Cerebellar cortex (tissue), 1 donor: ENCODE data around the gene RBKS.
"Not testable (repeated sequence)": the region's sequence is repeated elsewhere in the genome, so short reads cannot be mapped to it uniquely, and the experiment has no call there.

Source experiments
- DNase-seq: peaks from one replicate; pipeline ENCODE4 v3.0.0-alpha.2; 2015; ENCODE audit warnings: low spot score

Gene RBKS

DNA sequence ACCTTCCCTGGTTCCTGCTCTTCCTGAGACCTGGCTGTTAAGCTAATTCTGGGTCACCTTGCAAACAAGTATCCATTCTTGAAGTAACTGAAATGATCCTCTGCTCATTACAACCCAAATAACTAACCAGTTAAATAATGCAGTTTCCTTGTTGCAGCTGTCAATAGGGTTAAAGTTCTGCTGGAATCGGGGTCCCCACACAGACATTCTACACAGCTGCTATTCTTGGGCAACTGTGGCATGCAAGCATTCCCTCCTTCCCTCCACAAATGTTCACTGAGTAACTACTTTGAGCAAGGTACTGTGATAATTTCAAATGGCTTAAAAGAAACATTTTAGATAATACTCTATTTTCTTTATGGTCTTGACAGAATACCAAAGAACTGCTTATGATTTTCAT lies 17.1 kb downstream of the RBKS start:
- DNase-seq, result no peak

DNA sequence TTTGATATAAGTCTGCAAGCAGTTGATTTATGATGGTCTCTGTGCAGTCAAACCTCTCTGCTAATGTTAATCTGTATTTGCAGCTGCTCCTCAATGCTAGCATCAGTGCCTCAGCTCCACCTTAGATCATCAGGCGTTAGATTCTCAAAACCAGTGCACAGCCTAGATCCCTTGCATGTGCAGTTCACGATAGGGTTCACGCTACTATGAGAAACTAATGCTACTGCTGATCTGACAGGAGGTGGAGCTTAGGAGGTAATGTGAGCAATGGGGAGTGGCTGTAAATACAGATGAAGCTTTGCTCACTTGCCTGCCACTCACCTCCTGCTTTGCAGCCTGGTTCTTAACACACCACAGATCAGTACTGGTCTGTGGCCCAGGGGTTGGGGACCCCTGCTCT lies 18.4 kb downstream of the RBKS start:
- no peak for DNase-seq

DNA sequence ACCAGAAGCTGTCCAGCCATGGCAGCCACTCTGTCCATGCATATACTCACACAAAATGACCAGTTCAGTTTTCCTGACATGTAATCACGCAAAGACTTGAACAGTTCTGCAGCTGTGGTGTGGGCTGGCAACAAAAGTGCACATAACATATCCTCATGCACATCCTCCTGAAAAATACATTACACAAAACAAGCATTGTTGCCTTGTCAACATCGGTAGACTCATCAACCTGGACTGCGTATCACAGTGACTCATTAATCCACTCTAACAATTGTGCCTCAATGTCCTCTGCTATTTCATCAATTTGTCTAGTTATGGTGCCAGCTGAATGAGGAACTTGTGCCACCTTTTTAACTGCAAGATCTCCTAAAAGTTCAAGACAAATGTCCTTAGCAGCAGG lies 19.5 kb downstream of the RBKS start:
- DNase-seq, result no peak

DNA sequence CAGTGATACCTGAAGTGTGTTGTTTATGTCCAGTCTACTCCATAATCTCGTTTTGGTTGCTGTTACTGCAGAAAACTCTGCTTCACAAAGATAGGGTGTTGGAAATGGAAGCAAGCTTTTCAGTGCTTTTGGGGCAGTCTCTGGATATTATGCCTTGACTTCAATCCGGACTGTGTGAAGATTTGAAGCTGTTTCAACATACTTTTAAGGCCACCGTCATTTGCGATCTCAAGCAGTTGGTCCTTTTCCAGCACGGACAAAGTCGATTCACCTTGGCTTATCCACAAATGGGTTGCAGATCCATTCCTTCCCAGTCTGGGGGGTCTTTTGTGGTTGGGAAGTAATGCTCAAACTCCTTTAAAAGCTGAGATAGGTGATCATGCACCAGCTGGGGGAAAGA lies 20.4 kb downstream of the RBKS start:
- DNase-seq, result no peak

DNA sequence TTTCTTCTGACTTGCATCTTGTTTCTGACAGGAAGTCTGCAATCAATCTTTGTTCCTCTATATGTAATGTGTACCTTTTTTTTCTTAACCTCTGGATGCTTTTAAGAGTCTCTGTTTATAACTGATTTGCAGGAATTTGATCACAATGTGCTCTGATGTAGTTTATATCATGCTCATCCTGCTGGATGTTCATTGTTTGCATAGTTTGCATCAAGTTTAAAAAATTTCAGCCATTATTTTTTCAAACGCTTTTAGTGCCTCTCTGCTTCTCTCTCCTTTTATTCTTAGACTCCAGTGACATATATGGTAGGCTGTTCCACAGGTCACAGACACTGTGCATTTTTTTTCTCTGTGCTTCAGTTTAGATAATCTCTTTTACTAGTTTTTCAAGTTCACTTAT lies 23.9 kb downstream of the RBKS start:
- DNase-seq, result no peak

DNA sequence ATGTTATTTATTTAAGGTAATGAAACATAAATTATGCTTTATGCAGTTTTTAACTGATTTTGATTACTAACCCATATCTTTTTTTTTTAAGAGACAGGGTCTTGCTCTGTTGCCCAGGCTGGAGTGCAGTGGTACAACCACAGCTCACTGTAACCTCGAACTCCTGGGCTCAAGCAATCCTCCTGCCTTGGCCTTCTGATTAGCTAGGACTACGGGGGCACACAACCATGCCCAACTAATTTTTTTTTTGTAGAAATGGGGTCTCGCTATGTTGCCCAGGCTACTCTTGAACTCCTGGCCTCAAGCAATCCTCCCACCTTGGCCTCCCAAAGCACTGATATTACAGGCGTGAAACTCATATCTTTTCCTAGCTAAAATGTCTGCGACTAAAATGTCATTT lies 26.2 kb downstream of the RBKS start:
- DNase-seq, result not testable (repeated sequence)

DNA sequence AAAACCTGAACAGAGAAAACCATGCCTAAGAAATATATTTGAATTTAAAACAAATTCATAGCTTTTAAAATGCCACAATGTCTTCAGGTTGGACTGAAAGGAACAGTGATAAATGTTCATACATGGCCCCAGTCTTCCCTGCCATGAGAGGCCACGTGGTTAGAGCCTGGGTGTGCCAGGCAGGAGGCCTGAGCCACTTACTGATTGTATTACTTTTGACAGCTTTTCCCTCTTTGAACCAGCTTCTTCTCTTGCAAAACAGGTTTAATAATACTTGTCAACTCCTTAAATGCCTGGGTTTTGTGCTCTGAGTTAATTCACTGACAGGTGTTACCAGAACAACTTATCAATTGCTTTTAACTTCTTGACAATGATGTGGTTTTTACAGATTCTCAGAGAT lies 27.0 kb downstream of the RBKS start:
- DNase-seq, result no peak

DNA sequence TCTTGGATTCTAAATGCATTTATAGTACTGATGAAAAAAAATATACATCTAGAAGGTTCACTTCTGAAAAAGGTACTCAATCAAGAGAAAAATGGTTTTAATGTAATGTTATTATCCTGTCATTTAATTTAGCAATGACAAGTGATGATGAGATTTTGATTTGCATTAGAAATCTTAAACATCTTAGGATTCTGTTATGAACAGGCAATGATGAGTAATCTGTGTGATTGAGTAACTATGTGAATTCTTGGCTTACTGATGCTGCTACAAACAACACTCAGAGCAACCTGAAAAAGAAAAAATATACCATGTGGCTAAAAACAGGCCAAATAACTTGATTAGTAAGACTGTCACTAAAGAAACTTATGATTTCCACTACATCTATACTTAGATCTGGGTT lies 30.1 kb downstream of the RBKS start:
- no peak for DNase-seq

DNA sequence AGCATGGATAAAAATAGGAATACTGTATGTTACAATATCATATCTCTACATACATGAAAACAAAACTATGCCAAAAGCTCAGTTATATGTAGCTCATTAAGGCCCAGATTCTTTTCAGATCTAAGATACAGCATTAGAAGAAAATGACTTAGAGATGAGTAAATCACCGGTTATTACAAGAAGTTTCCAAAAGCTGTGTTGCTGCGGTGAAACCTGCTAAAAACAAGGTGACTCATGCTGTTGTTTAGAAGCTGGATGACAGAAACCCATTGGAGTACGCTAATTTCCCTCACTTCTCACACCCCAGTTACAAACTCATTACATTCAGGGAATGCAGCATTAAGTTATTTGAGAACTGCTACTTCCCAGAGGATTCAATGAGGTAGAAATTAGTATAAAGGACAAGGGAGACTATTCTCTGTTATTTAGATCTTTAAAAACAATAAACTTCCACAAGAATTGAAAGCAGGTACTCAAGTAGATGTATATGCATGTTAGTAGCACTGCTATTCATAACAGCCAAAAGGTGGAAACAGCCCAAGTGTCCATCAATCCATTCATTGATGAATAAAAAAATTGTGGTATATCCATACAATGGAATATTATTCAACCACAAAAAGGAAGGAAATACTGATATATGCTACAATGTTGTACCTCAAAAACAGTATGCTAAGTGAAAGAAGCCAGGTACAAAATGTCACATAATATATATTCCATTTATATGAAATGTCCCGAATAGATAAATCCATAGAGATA lies 32.6 kb downstream of the RBKS start:
- DNase-seq, result no peak

DNA sequence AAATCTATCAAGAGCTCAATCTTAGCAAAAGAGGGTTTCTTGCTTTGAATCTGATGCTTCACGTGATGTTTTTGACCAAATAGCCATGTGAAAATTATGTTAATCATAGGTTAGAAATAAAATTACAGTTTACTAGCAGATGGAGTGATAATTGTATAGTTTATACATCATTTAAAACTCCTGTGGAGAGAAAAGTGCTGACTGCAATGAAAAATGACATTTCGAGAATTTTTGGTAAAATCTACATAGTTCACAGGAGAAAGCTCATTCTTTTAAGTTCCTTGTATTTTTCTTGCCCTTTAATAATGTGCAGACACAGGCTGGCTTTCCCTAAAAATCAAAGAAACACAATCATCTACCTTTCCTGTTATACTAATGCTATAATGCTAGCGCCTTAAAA lies 33.2 kb downstream of the RBKS start:
- no peak for DNase-seq

DNA sequence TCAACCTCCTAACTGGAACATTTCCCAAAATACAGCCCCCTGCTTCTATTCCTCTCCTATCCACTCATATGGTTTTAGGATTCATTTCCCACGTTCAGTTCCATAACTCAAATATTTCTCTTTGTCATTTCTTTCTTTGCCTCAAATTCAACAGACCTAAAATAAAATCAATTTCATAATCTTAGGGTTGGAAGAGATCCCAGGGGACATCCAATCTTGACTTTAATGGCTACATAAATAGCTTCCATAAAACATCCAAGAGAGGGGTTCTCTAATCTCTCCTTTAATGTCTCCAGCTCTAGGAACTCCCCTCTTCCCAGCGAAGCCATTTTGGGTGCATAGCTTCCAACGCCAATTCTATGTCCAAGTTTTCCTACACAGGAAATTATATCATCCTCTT lies 33.8 kb downstream of the RBKS start:
- DNase-seq, result no peak

DNA sequence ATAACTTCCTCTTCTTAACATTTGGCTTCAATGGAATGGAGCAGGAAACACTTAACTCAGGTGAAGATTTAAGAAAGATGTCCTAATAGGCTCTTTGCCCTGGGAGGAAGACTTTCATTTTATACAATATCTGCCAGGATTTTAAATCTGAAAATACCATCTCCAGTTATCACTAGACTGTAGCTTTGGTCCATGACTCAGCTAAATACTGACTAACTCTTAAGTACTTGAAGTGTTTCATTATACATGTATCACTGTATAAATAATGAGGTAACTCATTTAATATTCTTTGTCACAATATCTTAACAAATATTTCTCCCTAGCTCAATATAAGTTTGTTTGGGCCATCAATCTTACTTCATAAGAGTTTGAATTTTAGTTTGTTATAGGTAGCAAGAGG lies 34.7 kb downstream of the RBKS start:
- no peak for DNase-seq

DNA sequence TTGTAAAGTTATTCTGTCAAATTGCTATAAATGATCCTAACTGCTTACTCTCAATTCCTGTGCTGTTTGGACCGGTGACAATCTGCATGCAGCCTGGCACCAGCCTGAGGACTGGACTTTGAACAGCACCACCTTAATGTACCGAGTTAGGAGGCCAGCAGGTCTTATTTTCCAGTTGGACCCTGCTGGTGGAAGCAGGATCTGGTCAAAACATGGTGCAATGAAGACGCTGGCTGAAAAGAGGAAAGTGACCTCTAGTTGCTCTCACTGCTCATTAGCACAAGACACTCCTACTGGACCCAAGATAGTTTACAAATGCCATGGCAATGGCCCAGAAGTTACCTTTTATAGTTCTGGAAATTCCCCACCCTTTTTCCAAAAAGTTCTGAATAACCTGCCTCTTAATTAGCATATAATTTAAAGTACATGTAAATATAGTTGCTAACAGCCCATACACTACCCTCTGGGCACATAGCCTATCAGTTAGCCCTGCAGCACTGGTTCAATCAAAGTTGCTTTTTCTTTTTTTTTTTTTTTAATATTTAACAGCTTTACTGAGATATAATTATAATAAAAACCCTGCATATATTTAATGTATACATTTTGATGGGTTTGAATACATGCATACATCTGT lies 35.8 kb downstream of the RBKS start:
- no peak for DNase-seq

DNA sequence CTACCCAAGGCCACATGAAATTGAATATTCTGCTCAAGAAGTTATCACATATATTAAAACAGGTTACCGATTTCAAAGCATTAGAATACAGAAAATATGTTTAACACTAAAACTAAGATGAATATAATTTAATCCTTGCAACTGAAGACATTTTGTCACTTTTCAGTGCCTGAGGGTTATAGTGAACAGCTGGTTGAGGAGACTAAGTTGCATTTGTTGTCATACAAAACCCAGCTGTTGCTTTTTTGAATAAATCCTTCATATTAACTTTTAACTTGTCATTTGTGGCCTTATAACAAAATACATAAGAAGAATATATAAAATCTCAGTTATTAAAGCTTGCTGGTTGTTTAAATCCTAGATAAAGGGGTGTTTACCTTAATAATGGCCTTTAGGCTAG lies 37.5 kb downstream of the RBKS start:
- no peak for DNase-seq

DNA sequence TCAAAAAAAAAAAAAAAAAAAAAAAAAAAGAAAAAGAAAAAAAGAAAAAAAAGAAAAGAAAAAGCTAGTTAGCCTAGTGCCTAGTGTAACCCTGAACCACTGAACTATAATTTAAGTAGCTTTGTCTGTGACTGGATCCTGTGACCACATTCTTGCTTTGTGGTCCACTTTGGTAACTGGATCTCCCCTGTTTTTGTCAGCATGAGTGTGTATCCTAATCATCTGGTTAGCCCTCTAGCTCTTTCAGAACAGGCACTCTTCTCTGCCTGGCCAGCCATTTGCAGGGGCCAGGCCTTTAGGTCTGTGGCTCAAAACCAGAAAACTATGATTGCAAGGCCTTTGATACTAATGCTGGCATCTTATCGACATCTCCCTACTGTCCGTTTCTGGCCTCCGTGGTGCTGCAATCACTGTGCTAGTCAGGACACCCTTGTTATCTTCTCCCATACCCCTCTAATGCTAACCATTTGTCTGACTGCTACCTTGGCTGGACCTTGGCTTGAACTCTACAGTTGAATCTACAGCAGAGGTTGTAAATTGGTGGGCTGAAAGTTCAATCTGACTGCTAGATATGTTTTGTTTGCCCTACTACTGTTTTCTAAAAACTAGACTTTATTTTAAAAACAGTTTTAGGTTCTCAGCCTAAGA lies 40.5 kb downstream of the RBKS start:
- no peak for DNase-seq

DNA sequence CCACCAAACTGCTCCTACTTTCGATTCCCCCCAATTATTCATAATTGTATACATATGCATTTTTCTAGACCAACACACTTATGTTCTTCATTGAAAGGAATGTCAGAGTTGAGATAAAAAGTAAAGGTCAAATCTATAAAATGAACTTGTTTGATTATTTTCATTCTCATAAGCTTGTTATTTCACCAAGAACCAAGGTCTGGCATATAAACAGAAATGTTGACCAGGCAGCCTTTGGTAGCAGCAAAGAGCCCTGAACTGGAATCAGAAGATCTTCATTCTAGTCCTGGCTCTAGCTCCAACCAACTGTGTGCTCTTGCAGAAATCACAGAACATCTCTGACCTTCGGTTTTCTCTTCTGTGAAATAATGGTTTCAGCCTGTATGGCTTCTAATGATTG lies 42.9 kb downstream of the RBKS start:
- no peak for DNase-seq

DNA sequence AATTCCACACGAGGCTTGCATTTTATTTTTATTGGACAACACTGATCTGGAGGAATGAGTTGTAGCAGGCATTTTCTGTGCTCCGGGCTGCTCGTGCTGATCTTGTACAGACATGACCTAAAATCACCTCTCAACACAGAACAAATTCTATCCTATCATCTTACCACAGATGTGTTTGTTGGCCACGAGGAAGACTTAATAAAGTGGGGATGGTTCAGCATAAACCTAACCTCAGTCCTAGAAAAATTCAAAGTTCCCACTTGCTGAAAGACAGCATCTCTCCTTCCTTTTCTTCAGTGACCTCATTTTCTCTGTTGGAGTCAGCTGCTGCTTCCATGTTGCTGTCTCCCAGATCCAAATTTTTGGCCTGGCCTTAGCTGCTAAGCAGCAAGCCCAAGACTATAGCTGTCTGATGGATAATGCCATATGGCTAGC lies 45.3 kb downstream of the RBKS start:
- DNase-seq, result peak; percentile 82

DNA sequence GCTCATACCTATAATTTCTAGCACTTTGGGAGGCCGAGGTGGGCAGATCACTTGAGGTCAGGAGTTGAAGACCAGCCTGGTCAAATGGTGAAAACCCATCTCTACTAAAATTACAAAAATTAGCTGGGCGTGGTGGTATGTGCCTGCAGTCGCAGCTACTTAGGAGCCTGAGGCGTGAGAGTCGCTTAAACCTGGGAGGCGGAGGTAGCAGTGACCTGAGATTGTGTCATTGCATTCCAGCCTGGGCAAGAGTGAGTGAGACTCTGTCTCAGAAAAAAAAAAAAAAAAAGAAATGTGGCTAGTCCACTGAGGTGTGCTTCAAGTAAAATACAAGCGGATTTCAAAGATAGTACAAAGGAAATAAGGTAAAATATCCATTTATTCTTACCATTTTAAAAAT lies 46.2 kb downstream of the RBKS start:
- no peak for DNase-seq

DNA sequence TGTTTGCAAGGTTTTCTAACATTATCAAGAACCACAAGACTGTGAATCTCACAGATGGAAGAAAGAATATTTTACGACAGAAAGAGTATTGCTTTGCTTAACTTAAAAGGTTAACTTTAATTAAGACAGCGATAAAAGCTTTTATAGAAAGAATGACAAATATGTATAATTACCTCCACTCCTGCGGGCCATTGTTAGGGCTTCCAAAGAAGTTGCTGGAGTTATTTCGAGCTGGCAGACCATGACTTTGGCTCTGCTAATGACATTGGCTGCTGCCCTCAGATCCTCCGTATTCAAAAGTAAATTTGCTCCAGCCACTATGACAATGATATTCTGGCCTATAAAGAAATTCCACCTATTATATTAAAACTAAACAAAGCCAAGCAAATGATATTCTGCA lies 47.3 kb downstream of the RBKS start:
- no peak for DNase-seq

DNA sequence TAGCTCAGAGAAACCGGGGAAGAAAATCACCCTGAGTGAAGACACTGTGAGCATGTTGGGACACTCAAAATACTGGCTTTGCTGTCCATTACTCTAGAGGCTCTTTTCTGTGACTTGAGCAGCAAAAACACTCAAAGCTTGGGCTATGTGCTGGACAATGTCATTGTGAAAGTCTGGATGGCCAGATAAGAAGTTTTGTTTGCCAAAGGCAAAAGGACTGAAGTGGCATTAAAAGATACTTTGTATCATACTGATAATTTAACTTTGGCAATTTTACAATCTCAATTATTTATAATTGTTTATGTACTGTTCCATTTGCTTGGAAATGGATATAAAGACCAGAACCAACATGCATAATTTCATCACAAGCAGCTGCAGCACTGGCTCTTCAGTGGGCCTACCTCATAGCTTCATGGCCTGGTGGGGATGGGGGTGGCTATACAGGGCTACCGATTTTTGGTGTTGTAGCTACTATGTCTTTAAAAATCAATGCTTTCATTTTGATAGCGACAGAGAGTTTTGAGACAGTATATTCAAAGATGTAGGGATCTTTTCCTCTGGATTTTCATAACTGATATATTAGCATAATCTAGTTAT lies 51.1 kb downstream of the RBKS start:
- DNase-seq, result no peak

DNA sequence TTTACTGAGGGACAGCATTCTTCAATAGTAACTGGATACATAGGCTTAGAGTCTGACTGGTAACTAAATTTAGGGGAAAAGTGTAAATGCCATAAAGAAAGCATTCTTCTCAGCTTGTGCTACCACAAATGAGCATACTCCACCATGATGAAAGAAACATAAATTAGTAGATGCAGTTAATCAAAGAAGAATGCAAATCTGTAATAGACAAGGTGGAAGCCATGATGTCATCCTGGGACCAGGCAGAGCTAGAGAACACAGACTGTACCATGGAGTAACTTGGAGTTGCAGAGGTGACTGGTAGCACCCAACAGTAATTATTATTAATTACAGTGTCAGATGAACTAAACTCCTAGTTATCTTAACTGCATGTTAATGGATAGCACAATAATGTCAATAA lies 51.7 kb downstream of the RBKS start:
- DNase-seq, result no peak

DNA sequence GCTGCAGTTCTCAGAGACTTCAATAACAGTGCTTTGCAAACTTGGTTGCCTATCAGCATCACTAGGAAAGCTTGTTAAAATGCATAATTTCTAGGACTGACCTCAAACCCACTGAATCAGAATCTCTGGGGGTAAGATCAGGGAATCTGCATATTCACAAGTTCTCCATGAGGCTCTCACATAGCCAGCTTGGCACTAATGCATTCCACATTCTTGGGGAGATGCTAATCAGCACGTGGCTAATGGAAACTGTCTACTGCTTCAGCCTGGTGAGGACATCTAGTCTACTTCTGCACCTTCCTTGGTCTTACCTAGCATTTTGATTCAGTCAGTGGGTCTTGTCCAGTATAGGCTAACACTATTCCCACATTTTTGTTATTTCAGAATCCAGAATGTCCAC lies 56.3 kb downstream of the RBKS start:
- no peak for DNase-seq

DNA sequence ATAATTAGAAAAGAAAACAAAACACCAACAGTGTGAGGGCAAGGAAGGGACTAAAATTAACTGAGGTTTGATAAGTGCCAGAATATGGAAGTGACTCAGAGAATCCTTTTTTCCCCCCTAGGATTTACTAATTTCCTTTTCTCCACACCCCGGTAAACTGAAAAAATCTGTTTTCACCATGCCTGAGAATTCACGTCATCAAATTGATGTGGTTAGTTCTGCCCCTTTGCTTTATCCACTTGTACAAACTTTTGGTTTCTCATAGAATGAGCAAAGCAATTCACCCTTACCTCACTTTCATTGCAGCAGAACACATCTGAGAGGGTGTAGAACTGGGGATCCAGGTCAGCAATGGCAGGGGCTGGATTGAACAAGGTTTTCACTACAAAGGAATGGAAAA lies 57.8 kb downstream of the RBKS start:
- DNase-seq, result no peak
